HEK293 (cell line): ENCODE data around the gene EIF2B5.
A peak's percentile ranks its signal among the peaks of the same experiment; 100 is the strongest.

Experiments
- CTCF ChIA-PET: fragments of 350-600 bp; formaldehyde crosslinking; extraction: SDS; loops from one replicate; lab custom pipeline; 2021; ENCODE audit warnings: antibody characterized with exemption; lab: Yijun Ruan, JAX
- POLR2A ChIA-PET: fragments of 300-600 bp; formaldehyde crosslinking; extraction: SDS; loops from one replicate; lab custom pipeline; 2020; ENCODE audit warnings: antibody characterized with exemption, inconsistent platforms; lab: Yijun Ruan, JAX
- H3K27ac ChIP-seq: fragments of 200-500 bp; sonication (Bioruptor generic); 2 replicates; pipeline ENCODE4 v1.5.1; 2014; ENCODE audit warnings: low read depth, low read length, control low read depth, inconsistent platforms; ENCODE audit errors: extremely low read depth
- H3K36me3 ChIP-seq, 2 experiments: fragments of 200-500 bp in 1 of 2; sonication (Bioruptor generic) in 1 of 2; 1 replicate in 1 of 2; 2 replicates in 1 of 2; pipeline ENCODE4 v1.5.1; 2014 to 2017; ENCODE audit warnings: inconsistent platforms in 2 of 2, low read length in 2 of 2; ENCODE audit not compliant: control insufficient read depth in 2 of 2, insufficient read depth in 1 of 2
- H3K4me1 ChIP-seq: fragments of 200-500 bp; sonication (Bioruptor generic); 2 replicates; pipeline ENCODE4 v1.5.1; 2014; ENCODE audit warnings: mild to moderate bottlenecking, low read length, inconsistent platforms; ENCODE audit not compliant: control insufficient read depth, insufficient read depth
- H3K4me3 ChIP-seq: 2 replicates; pipeline ENCODE4 v1.5.1; 2011; ENCODE audit warnings: low read depth, mild to moderate bottlenecking, control low read depth, low read length, moderate library complexity
- H3K9me3 ChIP-seq: fragments of 200-500 bp; sonication (Bioruptor generic); 2 replicates; pipeline ENCODE4 v1.5.1; 2014; ENCODE audit warnings: low read depth, low read length, inconsistent platforms; ENCODE audit not compliant: control insufficient read depth, insufficient read depth
- EGR2 ChIP-seq: fragments of 450-650 bp; formaldehyde crosslinking; IDR thresholded peaks from 2 replicates; pipeline ENCODE4 v1.5.1; 2016; ENCODE audit warnings: low read depth, missing biosample characterization, missing genetic modification characterization
- GLI2 ChIP-seq: fragments of 450-650 bp; formaldehyde crosslinking; IDR thresholded peaks from 2 replicates; pipeline ENCODE4; 2017; ENCODE audit warnings: missing biosample characterization, missing genetic modification characterization, low read depth, borderline replicate concordance
- OVOL3 ChIP-seq: fragments of 450-650 bp; formaldehyde crosslinking; IDR thresholded peaks from 2 replicates; pipeline ENCODE4 v1.5.1; 2016; ENCODE audit warnings: missing biosample characterization, missing genetic modification characterization
- PRDM1 ChIP-seq: fragments of 450-650 bp; formaldehyde crosslinking; IDR thresholded peaks from 2 replicates; pipeline ENCODE4; 2016; ENCODE audit warnings: missing biosample characterization, missing genetic modification characterization
- PRDM6 ChIP-seq: fragments of 450-650 bp; formaldehyde crosslinking; IDR thresholded peaks from 2 replicates; pipeline ENCODE4 v1.5.1; 2017; ENCODE audit warnings: missing biosample characterization, missing genetic modification characterization
- ZBTB20 ChIP-seq: fragments of 450-650 bp; formaldehyde crosslinking; IDR thresholded peaks from 2 replicates; pipeline ENCODE4 v1.5.1; 2016; ENCODE audit warnings: missing biosample characterization, missing genetic modification characterization
- ZBTB21 ChIP-seq: fragments of 450-650 bp; formaldehyde crosslinking; IDR thresholded peaks from 2 replicates; pipeline ENCODE4 v1.5.1; 2017; ENCODE audit warnings: missing biosample characterization, missing genetic modification characterization
- ZBTB48 ChIP-seq: fragments of 450-650 bp; formaldehyde crosslinking; IDR thresholded peaks from 2 replicates; pipeline ENCODE4 v1.5.1; 2016; ENCODE audit warnings: missing biosample characterization, missing genetic modification characterization
- ZFHX2 ChIP-seq: fragments of 450-650 bp; formaldehyde crosslinking; conservative IDR thresholded peaks from 2 replicates; pipeline ENCODE4 v1.5.1; 2016; ENCODE audit warnings: missing biosample characterization, missing genetic modification characterization
- ZNF112 ChIP-seq: fragments of 450-650 bp; formaldehyde crosslinking; IDR thresholded peaks from 2 replicates; pipeline ENCODE4 v1.5.0; 2017; ENCODE audit warnings: missing biosample characterization, missing genetic modification characterization
- ZNF140 ChIP-seq: fragments of 450-650 bp; formaldehyde crosslinking; IDR thresholded peaks from 2 replicates; pipeline ENCODE4 v1.5.1; 2016; ENCODE audit warnings: missing biosample characterization, missing genetic modification characterization
- ZNF169 ChIP-seq: fragments of 450-650 bp; formaldehyde crosslinking; IDR thresholded peaks from 2 replicates; pipeline ENCODE4 v1.5.1; 2016; ENCODE audit warnings: missing biosample characterization, missing genetic modification characterization
- ZNF19 ChIP-seq: fragments of 450-650 bp; formaldehyde crosslinking; IDR thresholded peaks from 2 replicates; pipeline ENCODE4; 2016; ENCODE audit warnings: missing biosample characterization, missing genetic modification characterization, low read depth
- ZNF350 ChIP-seq: fragments of 450-650 bp; formaldehyde crosslinking; IDR thresholded peaks from 2 replicates; pipeline ENCODE4 v1.5.0; 2017; ENCODE audit warnings: missing biosample characterization, mild to moderate bottlenecking, missing genetic modification characterization
- ZNF354C ChIP-seq: fragments of 450-650 bp; formaldehyde crosslinking; IDR thresholded peaks from 2 replicates; pipeline ENCODE4 v1.5.1; 2016; ENCODE audit warnings: missing biosample characterization, missing genetic modification characterization, low read depth, borderline replicate concordance
- ZNF48 ChIP-seq: fragments of 450-650 bp; formaldehyde crosslinking; IDR thresholded peaks from 2 replicates; pipeline ENCODE4 v1.5.1; 2016; ENCODE audit warnings: missing biosample characterization, missing genetic modification characterization
- ZNF501 ChIP-seq: fragments of 450-650 bp; formaldehyde crosslinking; IDR thresholded peaks from 2 replicates; pipeline ENCODE4 v1.5.1; 2016; ENCODE audit warnings: missing biosample characterization, missing genetic modification characterization
- ZNF544 ChIP-seq: fragments of 450-650 bp; formaldehyde crosslinking; IDR thresholded peaks from 2 replicates; pipeline ENCODE4 v1.5.0; 2017; ENCODE audit warnings: missing biosample characterization, missing genetic modification characterization
- ZNF555 ChIP-seq: fragments of 450-650 bp; formaldehyde crosslinking; conservative IDR thresholded peaks from 2 replicates; pipeline ENCODE4 v1.5.1; 2017; ENCODE audit warnings: missing biosample characterization, mild to moderate bottlenecking, missing genetic modification characterization, inconsistent platforms
- ZNF560 ChIP-seq: fragments of 450-650 bp; formaldehyde crosslinking; IDR thresholded peaks from 2 replicates; pipeline ENCODE4 v1.5.1; 2017; ENCODE audit warnings: missing biosample characterization, missing genetic modification characterization, borderline replicate concordance
- ZNF561 ChIP-seq: fragments of 450-650 bp; IDR thresholded peaks from 2 replicates; pipeline ENCODE4 v1.5.1; 2018; ENCODE audit warnings: missing biosample characterization, missing genetic modification characterization, borderline replicate concordance
- ZNF580 ChIP-seq: fragments of 450-650 bp; formaldehyde crosslinking; IDR thresholded peaks from 2 replicates; pipeline ENCODE4 v1.5.1; 2016; ENCODE audit warnings: missing biosample characterization, missing genetic modification characterization
- ZNF585B ChIP-seq: fragments of 450-650 bp; formaldehyde crosslinking; IDR thresholded peaks from 2 replicates; pipeline ENCODE4 v1.5.1; 2016; ENCODE audit warnings: missing biosample characterization, missing genetic modification characterization
- ZNF626 ChIP-seq: fragments of 450-650 bp; sonication (Bioruptor Pico); formaldehyde crosslinking; IDR thresholded peaks from 2 replicates; pipeline ENCODE4 v1.5.1; 2018; ENCODE audit warnings: missing biosample characterization, missing genetic modification characterization, inconsistent platforms
- ZNF654 ChIP-seq: fragments of 450-650 bp; formaldehyde crosslinking; IDR thresholded peaks from 2 replicates; pipeline ENCODE4 v1.5.1; 2016; ENCODE audit warnings: low read depth, missing biosample characterization, missing genetic modification characterization
- ZNF791 ChIP-seq: fragments of 450-650 bp; formaldehyde crosslinking; IDR thresholded peaks from 2 replicates; pipeline ENCODE4 v1.5.1; 2016; ENCODE audit warnings: missing biosample characterization, missing genetic modification characterization
- TF ChIP-seq, protein P1 (sequence below): fragments of 450-650 bp; formaldehyde crosslinking; IDR thresholded peaks from 2 replicates; pipeline ENCODE4 v1.5.1; 2016; ENCODE audit warnings: missing biosample characterization, missing genetic modification characterization

Gene EIF2B5

DNA sequence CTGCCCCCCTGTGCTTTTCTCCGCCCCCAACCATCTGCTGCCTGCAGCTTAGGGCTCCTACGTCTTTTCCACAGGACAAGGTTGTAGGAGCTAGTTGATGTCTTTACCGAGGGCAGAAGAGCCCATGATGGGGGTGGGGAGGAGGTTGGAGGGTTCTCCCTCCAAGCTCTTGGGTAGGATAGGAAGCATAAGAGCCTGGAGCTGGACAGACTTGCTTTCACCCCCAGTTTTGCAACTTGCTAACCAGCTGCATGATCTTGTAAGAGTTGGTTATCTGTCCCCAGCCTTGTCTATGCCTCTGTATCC is 51.7 kb downstream of the EIF2B5 start:
- Histone ChIP-seq H3K27ac (no peak overlapping the region; the same call in 1 of the 2 replicates), H3K36me3 (peaks cover 0 to 76% of the 10 kb centered on the region in 2 experiments; a peak in 2 of 3 replicates)
- CTCF ChIA-PET, result interaction anchor here (0.5 to 1.0 kb wide), 6 partner anchors 41 to 931 kb away, joined by 3 to 5 read pairs (median 4); no protein-coding TSS in a partner anchor

DNA sequence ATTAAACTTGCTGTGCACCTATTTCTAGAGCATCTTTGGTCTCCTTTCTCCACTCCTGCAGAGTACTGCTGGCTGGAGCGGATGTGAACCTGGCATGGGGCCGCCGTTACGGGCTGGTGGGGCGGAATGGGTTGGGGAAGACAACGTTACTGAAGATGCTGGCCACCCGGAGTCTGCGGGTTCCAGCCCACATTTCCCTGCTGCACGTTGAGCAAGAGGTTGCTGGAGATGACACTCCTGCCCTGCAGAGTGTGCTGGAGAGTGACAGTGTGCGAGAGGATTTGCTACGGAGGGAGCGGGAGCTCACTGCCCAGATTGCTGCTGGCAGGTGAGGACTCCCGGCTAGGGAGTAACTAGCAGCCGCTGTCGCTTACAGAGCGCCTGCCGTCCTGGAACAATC is 52.9 kb downstream of the EIF2B5 start:
- TF ChIP-seq ZNF585B (tag by site-specific recombination) (no peak), ZNF654 (tag by site-specific recombination) (no peak), ZNF350 (tag by site-specific recombination) (no peak), ZNF19 (tag by site-specific recombination) (no peak), OVOL3 (tag by site-specific recombination) (no peak), ZNF561 (no peak), ZNF169 (tag by site-specific recombination) (no peak), ZBTB48 (tag by site-specific recombination) (no peak)
- POLR2A ChIA-PET, result no interaction called here
- no peak overlapping the region for H3K27ac ChIP-seq
- peaks cover 0 to 76% of the 10 kb centered on the region in 2 experiments; a peak in 2 of 3 replicates for H3K36me3 ChIP-seq
- H3K9me3 ChIP-seq, result no peaks in the 10 kb centered on the region
- H3K4me3 ChIP-seq, result no peak overlapping the region
- H3K4me1 ChIP-seq, result 0 out of 2 replicates have a peak, but pooled peaks cover 5% of the 10 kb centered on the region
- CTCF ChIA-PET, result no interaction called here

More for the DNA sequence above, 51.7 kb downstream of the EIF2B5 start:
- H3K4me3 ChIP-seq, result peak overlapping the region; percentile 91
- POLR2A ChIA-PET, result interaction anchor here (1.8 to 2.3 kb wide), 2 partner anchors 10 to 13 kb away, joined by 15 to 34 read pairs; partner anchors contain the start of gene AP2M1
- TF ChIP-seq GLI2 (tag by site-specific recombination) (no peak), EGR2 (tag by site-specific recombination) (peak; percentile 66; the same call in 1 of the 2 replicates), ZNF544 (tag by site-specific recombination) (no peak), ZNF140 (tag by site-specific recombination) (no peak), ZFHX2 (peak; percentile 60)
- TF ChIP-seq, protein P1, sequence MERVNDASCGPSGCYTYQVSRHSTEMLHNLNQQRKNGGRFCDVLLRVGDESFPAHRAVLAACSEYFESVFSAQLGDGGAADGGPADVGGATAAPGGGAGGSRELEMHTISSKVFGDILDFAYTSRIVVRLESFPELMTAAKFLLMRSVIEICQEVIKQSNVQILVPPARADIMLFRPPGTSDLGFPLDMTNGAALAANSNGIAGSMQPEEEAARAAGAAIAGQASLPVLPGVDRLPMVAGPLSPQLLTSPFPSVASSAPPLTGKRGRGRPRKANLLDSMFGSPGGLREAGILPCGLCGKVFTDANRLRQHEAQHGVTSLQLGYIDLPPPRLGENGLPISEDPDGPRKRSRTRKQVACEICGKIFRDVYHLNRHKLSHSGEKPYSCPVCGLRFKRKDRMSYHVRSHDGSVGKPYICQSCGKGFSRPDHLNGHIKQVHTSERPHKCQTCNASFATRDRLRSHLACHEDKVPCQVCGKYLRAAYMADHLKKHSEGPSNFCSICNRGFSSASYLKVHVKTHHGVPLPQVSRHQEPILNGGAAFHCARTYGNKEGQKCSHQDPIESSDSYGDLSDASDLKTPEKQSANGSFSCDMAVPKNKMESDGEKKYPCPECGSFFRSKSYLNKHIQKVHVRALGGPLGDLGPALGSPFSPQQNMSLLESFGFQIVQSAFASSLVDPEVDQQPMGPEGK (tag by site-specific recombination), result no peak
- no peaks in the 10 kb centered on the region for H3K9me3 ChIP-seq
- H3K4me1 ChIP-seq, result 0 out of 2 replicates have a peak, but pooled peaks cover 5% of the 10 kb centered on the region

DNA sequence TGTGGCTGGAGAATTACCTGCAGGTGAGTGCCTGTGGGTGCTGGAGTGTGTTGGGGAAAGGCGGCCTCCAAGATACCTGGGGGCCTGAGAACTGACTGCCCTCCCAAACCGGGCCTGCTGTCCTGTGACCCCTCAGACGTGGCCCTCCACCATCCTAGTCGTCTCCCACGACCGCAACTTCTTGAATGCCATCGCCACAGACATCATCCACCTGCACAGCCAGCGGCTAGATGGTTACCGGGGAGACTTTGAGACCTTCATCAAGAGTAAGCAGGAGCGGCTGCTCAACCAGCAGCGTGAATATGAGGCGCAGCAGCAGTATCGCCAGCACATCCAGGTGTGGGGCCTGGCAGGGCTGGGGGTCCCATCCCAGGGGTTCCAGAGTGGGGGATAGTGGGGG is 54.3 kb downstream of the EIF2B5 start:
- H3K4me1 ChIP-seq, result 0 out of 2 replicates have a peak, but pooled peaks cover 5% of the 10 kb centered on the region
- no peaks in the 10 kb centered on the region for H3K9me3 ChIP-seq
- peaks cover 0 to 76% of the 10 kb centered on the region in 2 experiments; a peak in 2 of 3 replicates for H3K36me3 ChIP-seq
- TF ChIP-seq ZBTB21 (tag by site-specific recombination) (no peak), ZNF580 (tag by site-specific recombination) (no peak), PRDM1 (tag by site-specific recombination) (no peak), ZNF112 (no peak), ZNF626 (tag by site-specific recombination) (no peak), ZNF48 (tag by site-specific recombination) (no peak), ZNF555 (no peak), ZNF354C (no peak), ZNF560 (tag by site-specific recombination) (no peak), ZNF791 (tag by site-specific recombination) (no peak), PRDM6 (tag by site-specific recombination) (no peak), ZBTB20 (tag by site-specific recombination) (no peak), ZNF501 (tag by site-specific recombination) (no peak)
- TF ChIP-seq, protein P1 (tag by site-specific recombination), result no peak
- ChIA-PET CTCF (interaction anchor here (0.9 kb wide), 1 partner anchor 345 kb away, joined by 3 read pairs; no protein-coding TSS in a partner anchor), POLR2A (no interaction called here)
- no peak overlapping the region for H3K4me3 ChIP-seq
- H3K27ac ChIP-seq, result no peak overlapping the region
